ENCODE data around the gene PIEZO1. TPM values are rescaled to one million over a fixed set of nuclear protein-coding genes. Genes with fewer than 3 reads are reported as not detected.
"Not testable (repeated sequence)": the region's sequence is repeated elsewhere in the genome, so short reads cannot be mapped to it uniquely, and the experiment has no call there.

The PIEZO1 gene
- total and polyA plus RNA-seq, 2 donors (not counting 1 experiment from before 2014, with no cell fraction given), result 108 to 331 TPM

- TF ChIP-seq EZH2 (IDR thresholded peaks at IDR 0.05; ENCODE audit: borderline replicate concordance, insufficient read depth, low read depth, low read length, poor library complexity, severe bottlenecking) (no peak), CTCF (IDR thresholded peaks at IDR 0.05) (no peak)
- DNase-seq (no peak), ATAC-seq (ENCODE audit: low read depth) (no peak)
- Mint-ChIP-seq H3K27me3 (no peaks in the 10 kb centered on the region), H3K4me3 (no peak overlapping the region), H3K4me1 (no peaks in the 10 kb centered on the region), H3K27ac (no peak overlapping the region), H3K9me3 (ENCODE audit: insufficient read depth) (no peaks in the 10 kb centered on the region)
- POLR2A ChIA-PET, result no interaction called here
- H2AFZ ChIP-seq (ENCODE audit: insufficient read depth, low read depth, low read length, poor library complexity, severe bottlenecking), result no peak overlapping the region
- H3K9me3 ChIP-seq (ENCODE audit: control extremely low read depth in 1 of 3, control insufficient read depth in 2 of 3, insufficient read depth in 1 of 3, low read length in 2 of 3), result no peaks in the 10 kb centered on the region
- peaks cover 0 to 24% of the 10 kb centered on the region in 2 experiments for H3K36me3 ChIP-seq (replicated peaks in 1 of 2; ENCODE audit: control extremely low read depth in 1 of 2, control insufficient read depth in 1 of 2, extremely low read depth in 1 of 2, insufficient read depth in 2 of 2, low read length in 1 of 2)
- CTCF ChIA-PET, result no interaction called here
- no peak overlapping the region for H3K4me3 ChIP-seq (ENCODE audit: control extremely low read depth in 1 of 5, extremely low read depth in 1 of 5, insufficient read depth in 1 of 5, low read depth in 2 of 5, low read length in 4 of 5)
- H3K4me2 ChIP-seq (replicated peaks; ENCODE audit: low read depth, low read length, poor library complexity, severe bottlenecking), result no peak overlapping the region
- H3K4me1 ChIP-seq (ENCODE audit: control insufficient read depth in 2 of 2, insufficient read depth in 2 of 2, low read length in 2 of 2), result no peaks in the 10 kb centered on the region
- no peaks in the 10 kb centered on the region for H4K20me1 ChIP-seq (ENCODE audit: control insufficient read depth, insufficient read depth, low read length, poor library complexity, severe bottlenecking)
- no peaks in the 10 kb centered on the region for H3K79me2 ChIP-seq (ENCODE audit: control insufficient read depth, insufficient read depth, low read length)
- no peaks in the 10 kb centered on the region for H3K27me3 ChIP-seq (replicated peaks in 1 of 4; ENCODE audit: control extremely low read depth in 1 of 4, control insufficient read depth in 3 of 4, insufficient read depth in 4 of 4, low read length in 3 of 4)
- 91% methylated on average over 24 of the region's 33 CpGs for WGBS (ENCODE audit: insufficient coverage)
- intact Hi-C loops (cut with micrococcal nuclease), result no loop called here
- H3K27ac ChIP-seq (ENCODE audit: low read length in 2 of 2), result no peak overlapping the region
- no peak overlapping the region for H3K9ac ChIP-seq (ENCODE audit: low read length)
These were observed 39.4 kb upstream of the PIEZO1 start for GRCh38 chr16:88824256-88825077.

DNA sequence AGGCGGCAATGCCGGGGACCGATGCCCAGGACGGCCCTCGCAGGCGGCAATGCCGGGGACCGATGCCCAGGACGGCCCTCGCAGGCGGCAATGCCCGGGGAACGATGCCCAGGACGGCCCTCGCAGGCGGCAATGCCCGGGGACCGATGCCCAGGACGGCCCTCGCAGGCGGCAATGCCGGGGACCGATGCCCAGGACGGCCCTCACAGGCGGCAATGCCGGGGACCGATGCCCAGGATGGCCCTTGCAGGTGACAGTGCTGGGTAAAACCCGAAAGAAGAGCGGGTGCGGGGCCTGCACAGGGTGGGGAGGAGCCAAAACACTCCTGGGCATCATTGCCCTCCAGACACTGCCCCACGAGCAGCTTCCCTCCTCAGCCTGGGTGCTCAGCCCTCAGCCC lies 38.6 kb upstream of the PIEZO1 start:
- H3K9ac ChIP-seq (ENCODE audit: low read length); H3K9me3 Mint-ChIP-seq (ENCODE audit: insufficient read depth); intact Hi-C loops (cut with micrococcal nuclease): not testable (repeated sequence)

More for the DNA sequence above, 38.6 kb upstream of the PIEZO1 start:
- H3K36me3 ChIP-seq (replicated peaks in 1 of 2; ENCODE audit: control extremely low read depth in 1 of 2, control insufficient read depth in 1 of 2, extremely low read depth in 1 of 2, insufficient read depth in 2 of 2, low read length in 1 of 2), result peaks cover 0 to 24% of the 10 kb centered on the region in 2 experiments
- ATAC-seq (ENCODE audit: low read depth); CTCF ChIA-PET; H3K27me3 ChIP-seq (replicated peaks in 1 of 4; ENCODE audit: control extremely low read depth in 1 of 4, control insufficient read depth in 3 of 4, insufficient read depth in 4 of 4, low read length in 3 of 4); H3K27ac Mint-ChIP-seq; H3K4me3 ChIP-seq (ENCODE audit: control extremely low read depth in 1 of 5, extremely low read depth in 1 of 5, insufficient read depth in 1 of 5, low read depth in 2 of 5, low read length in 4 of 5); H3K79me2 ChIP-seq (ENCODE audit: control insufficient read depth, insufficient read depth, low read length); H2AFZ ChIP-seq (ENCODE audit: insufficient read depth, low read depth, low read length, poor library complexity, severe bottlenecking); H4K20me1 ChIP-seq (ENCODE audit: control insufficient read depth, insufficient read depth, low read length, poor library complexity, severe bottlenecking); H3K4me2 ChIP-seq (replicated peaks; ENCODE audit: low read depth, low read length, poor library complexity, severe bottlenecking); H3K4me3 Mint-ChIP-seq; H3K4me1 ChIP-seq (ENCODE audit: control insufficient read depth in 2 of 2, insufficient read depth in 2 of 2, low read length in 2 of 2); H3K27ac ChIP-seq (ENCODE audit: low read length in 2 of 2); POLR2A ChIA-PET; H3K27me3 Mint-ChIP-seq; H3K4me1 Mint-ChIP-seq; DNase-seq; H3K9me3 ChIP-seq (ENCODE audit: control extremely low read depth in 1 of 3, control insufficient read depth in 2 of 3, insufficient read depth in 1 of 3, low read length in 2 of 3): not testable (repeated sequence)
- WGBS (ENCODE audit: insufficient coverage), result 97% methylated on average over 26 of the region's 31 CpGs

All from B cell (primary cell).